Measurements from ENCODE around the gene TCEAL9. TPM values are rescaled to one million over a fixed set of nuclear protein-coding genes. Genes with fewer than 3 reads are reported as not detected.
"Not testable (repeated sequence)": the region's sequence is repeated elsewhere in the genome, so short reads cannot be mapped to it uniquely, and the experiment has no call there.

Gene TCEAL9
- total RNA-seq, 2 experiments from 2014 or later = 2.3 to 2.6 TPM

DNA sequence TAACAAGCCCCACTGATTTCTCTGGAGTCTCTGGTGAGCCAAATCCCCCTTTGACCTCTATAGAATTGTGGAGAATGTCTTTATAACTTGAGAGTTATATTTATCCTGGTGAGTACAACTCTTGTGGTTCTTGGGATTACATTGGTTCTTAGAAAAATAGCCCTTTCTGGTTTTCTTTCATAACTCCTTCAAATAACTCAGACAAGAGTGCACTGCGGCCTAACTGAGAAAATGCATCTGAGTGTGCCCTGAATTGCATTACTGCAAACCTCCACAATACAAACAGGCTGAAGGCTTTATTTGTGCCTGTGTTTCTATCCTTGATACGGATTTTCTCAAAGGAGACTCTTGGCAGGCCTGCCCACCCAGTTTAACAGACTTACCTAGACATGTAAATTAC lies 22.7 kb downstream of the TCEAL9 start:
- intact Hi-C loops (cut with micrococcal nuclease) = no loop called here
- DNase-seq = no peak
- Mint-ChIP-seq H3K27ac (no peak overlapping the region), H3K4me3 (no peak overlapping the region), H3K4me1 (ENCODE audit: low read depth) (peaks cover 5% of the 10 kb centered on the region), H3K27me3 (no peaks in the 10 kb centered on the region), H3K9me3 (no peaks in the 10 kb centered on the region), H3K36me3 (no peaks in the 10 kb centered on the region)
- ChIA-PET CTCF (no interaction called here), POLR2A (no interaction called here)

DNA sequence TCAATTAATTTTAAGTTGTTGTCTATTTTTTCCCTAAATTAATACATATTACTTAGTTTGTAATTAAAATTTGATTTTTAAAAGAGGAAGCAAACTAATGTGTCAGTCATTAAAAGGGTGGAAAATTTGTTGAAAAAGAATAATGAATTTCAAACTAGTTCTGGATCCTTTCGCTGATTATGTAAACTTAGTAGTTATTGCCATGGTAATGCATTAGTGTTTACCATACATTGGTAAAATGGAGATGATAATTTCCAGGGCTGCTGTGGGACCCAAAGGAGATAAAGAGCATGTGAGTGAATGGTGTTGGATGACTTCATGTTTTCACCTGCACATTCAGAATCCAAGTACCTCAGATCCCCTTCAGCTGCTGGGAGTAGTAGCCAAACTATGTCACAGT lies 26.6 kb downstream of the TCEAL9 start:
- Mint-ChIP-seq H3K4me3 (no peak overlapping the region), H3K4me1 (ENCODE audit: low read depth) (no peaks in the 10 kb centered on the region), H3K36me3 (no peaks in the 10 kb centered on the region), H3K27me3 (no peaks in the 10 kb centered on the region), H3K27ac (no peak overlapping the region), H3K9me3 (no peaks in the 10 kb centered on the region)
- intact Hi-C loops (cut with micrococcal nuclease) = no loop called here
- POLR2A ChIA-PET = no interaction called here
- no peak for DNase-seq
- CTCF ChIA-PET = no interaction called here

DNA sequence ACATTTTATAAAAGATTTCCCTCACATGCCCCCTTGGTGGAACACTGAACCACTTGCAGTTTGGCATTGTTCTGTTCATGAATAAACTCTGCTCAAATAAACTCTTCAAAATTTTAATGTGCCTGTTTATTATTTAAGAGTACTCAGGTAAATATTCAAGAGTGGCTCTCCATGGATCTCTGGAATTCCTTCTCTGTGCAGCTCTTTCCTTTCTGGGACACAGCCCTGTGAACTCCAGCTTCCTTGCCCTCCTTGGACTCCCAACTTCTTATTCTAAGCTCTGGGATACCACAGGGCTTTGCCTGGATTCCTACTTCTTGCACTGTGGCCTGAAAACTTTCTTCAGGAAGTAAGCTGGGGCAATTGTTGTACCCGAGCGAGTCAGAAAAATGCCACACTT lies 28.4 kb downstream of the TCEAL9 start:
- no peak for DNase-seq
- Mint-ChIP-seq H3K4me1 (ENCODE audit: low read depth) (no peaks in the 10 kb centered on the region), H3K36me3 (no peaks in the 10 kb centered on the region), H3K27me3 (peaks cover 3% of the 10 kb centered on the region), H3K27ac (no peak overlapping the region), H3K4me3 (no peak overlapping the region), H3K9me3 (no peaks in the 10 kb centered on the region)
- ChIA-PET CTCF (no interaction called here), POLR2A (no interaction called here)
- intact Hi-C loops (cut with micrococcal nuclease) = no loop called here

DNA sequence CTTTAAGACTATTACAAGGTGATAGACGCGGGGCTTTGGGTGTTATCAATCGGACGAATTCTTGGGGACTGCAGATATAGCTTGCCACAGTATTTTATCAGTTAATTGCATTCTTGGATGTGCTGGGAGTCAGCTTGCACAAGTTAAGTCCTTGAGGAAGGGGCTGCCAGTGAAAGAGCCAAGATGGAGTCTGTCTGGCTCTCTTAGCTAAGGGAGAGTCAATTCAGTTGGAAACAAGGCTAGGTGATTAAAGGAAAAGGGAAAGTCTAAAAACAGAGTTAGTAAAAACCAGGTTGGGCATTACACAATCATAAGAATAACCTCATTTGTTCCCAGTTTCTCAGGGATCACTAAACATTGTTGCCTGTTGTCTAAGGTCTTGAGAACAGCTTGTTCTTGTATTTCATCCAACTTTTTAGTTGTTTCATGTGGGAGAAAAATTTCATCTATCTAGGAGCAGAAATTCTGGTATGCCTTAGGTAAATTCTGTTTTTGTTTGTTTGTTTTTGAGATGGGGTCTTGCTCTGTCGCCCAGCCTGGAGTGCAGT lies 29.1 kb downstream of the TCEAL9 start:
- H3K27ac Mint-ChIP-seq; H3K9me3 Mint-ChIP-seq; POLR2A ChIA-PET; H3K4me1 Mint-ChIP-seq (ENCODE audit: low read depth); DNase-seq; CTCF ChIA-PET; H3K27me3 Mint-ChIP-seq; H3K36me3 Mint-ChIP-seq; intact Hi-C loops (cut with micrococcal nuclease); H3K4me3 Mint-ChIP-seq: not testable (repeated sequence)

DNA sequence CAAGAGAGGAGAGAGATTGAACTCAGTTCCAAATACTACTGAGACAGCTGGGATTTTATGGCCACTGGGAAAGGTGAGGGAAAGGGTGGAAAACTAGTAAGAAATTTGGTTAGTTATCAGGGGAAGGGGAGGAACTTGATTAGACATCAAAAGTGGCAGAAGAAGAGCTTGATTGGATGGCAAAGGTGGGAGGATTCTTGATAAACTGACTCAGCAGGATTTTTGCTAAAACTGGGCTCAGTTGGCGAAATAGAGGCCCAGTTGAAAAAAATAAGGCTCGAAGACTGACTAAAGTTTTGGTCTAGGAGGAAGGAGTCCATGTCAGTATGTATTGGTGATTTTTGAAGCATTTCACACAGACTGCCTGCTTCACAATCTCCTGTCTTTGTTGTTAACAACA lies 30.0 kb downstream of the TCEAL9 start:
- no peak overlapping the region for H3K27ac Mint-ChIP-seq
- CTCF ChIA-PET = no interaction called here
- H3K4me3 Mint-ChIP-seq = no peak overlapping the region
- DNase-seq = no peak
- POLR2A ChIA-PET = no interaction called here
- intact Hi-C loops (cut with micrococcal nuclease) = no loop called here
- no peaks in the 10 kb centered on the region for H3K9me3 Mint-ChIP-seq
- H3K4me1 Mint-ChIP-seq (ENCODE audit: low read depth) = no peaks in the 10 kb centered on the region
- H3K36me3 Mint-ChIP-seq = no peaks in the 10 kb centered on the region
- H3K27me3 Mint-ChIP-seq = peaks cover 6% of the 10 kb centered on the region

DNA sequence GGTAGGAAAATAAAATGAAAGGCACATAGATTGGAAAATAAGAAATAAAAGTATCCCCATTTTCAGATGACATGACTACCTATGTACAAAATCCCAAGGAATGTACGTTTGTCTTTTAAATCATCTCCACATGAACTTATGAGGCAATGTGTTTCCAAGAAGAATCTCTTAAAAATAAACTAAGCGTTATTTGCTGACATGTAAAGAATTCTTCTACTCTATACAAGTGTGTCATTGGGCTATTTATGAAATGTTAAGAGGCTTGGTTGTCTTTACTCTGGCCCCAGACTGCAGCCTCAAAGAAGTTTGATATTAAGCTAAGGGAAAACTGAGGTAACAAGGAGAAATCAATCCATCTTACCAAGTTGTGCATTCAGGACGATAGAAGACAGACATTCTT lies 37.2 kb downstream of the TCEAL9 start:
- DNase-seq = no peak
- Mint-ChIP-seq H3K36me3 (no peaks in the 10 kb centered on the region), H3K27me3 (peaks cover 6% of the 10 kb centered on the region), H3K4me1 (ENCODE audit: low read depth) (peaks cover 2% of the 10 kb centered on the region), H3K4me3 (no peak overlapping the region), H3K9me3 (no peaks in the 10 kb centered on the region), H3K27ac (no peak overlapping the region)
- ChIA-PET POLR2A (no interaction called here), CTCF (no interaction called here)
- intact Hi-C loops (cut with micrococcal nuclease) = no loop called here

DNA sequence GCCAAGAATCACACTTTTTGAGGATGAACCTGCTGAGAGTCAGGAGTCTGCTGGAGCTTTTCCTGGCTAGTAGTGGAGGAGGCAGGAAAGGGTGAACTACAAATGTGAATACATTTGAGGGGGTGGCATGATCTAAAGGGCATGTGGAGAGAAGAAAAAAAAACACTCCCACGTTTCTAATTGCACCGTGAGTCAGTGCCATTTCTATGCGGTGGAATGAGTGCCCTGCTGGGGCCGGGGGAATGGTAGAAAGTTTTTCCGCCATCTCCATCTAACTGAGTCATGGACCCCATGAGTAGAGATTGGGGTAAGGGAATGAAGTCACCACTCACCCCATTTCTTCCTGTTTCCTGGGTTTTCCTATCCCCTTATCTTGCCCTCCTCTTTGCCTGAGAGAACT lies 39.9 kb downstream of the TCEAL9 start:
- no peaks in the 10 kb centered on the region for H3K9me3 Mint-ChIP-seq
- no peak overlapping the region for H3K4me3 Mint-ChIP-seq
- intact Hi-C loops (cut with micrococcal nuclease) = no loop called here
- H3K4me1 Mint-ChIP-seq (ENCODE audit: low read depth) = peaks cover 2% of the 10 kb centered on the region
- H3K36me3 Mint-ChIP-seq = no peaks in the 10 kb centered on the region
- H3K27ac Mint-ChIP-seq = no peak overlapping the region
- POLR2A ChIA-PET = no interaction called here
- no peaks in the 10 kb centered on the region for H3K27me3 Mint-ChIP-seq
- DNase-seq = no peak
- CTCF ChIA-PET = no interaction called here

DNA sequence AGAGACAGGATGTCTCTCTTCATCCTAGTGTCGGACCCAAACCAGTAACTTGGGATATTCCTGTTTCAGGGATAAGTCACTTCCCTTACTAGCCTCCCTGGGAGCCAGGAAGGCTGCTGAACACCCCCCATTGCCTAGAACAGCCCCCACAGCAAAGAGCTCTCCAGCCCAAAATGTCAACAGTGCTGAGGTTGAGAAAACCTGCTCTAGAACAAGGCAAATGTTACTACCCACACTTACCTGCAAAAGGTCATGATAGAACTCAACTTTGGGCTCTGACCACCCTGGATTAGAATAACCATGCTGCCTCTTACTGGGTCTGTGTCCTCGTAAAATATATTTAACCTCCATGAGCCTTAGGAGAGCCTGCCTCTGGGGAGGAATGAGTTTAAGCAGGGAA lies 40.4 kb downstream of the TCEAL9 start:
- intact Hi-C loops (cut with micrococcal nuclease) = no loop called here

DNA sequence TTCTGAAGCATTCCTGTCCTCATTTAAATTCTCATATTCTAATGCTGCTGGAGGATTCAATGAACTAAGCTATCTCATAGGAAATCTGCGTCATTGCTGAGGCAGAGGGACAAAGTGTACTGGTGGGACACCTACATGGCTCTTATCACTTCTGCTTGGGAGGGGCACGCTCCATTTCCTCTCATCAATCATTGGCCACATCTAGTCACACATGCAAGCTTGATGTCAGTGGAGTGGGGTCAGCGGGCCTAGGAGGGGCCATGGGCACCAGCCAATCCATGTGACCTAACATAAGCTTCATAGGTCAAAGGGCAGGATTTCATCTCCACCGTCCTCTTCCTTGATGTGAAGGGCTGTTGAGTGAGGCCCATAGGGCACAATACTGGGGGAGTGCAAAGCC lies 41.4 kb downstream of the TCEAL9 start:
- intact Hi-C loops (cut with micrococcal nuclease) = no loop called here
- CTCF ChIA-PET = interaction anchor here (1.9 kb wide), 1 partner anchor 66 kb away, joined by 6 read pairs; no protein-coding TSS in a partner anchor
- H3K36me3 Mint-ChIP-seq = no peaks in the 10 kb centered on the region

More for the DNA sequence above, 40.4 kb downstream of the TCEAL9 start:
- H3K27ac Mint-ChIP-seq = no peak overlapping the region
- POLR2A ChIA-PET = no interaction called here
- no peaks in the 10 kb centered on the region for H3K27me3 Mint-ChIP-seq
- no peak for DNase-seq
- CTCF ChIA-PET = interaction anchor here (1.9 kb wide), 1 partner anchor 67 kb away, joined by 6 read pairs; no protein-coding TSS in a partner anchor
- no peaks in the 10 kb centered on the region for H3K36me3 Mint-ChIP-seq
- H3K9me3 Mint-ChIP-seq = no peaks in the 10 kb centered on the region
- H3K4me3 Mint-ChIP-seq = no peak overlapping the region
- peaks cover 2% of the 10 kb centered on the region for H3K4me1 Mint-ChIP-seq (ENCODE audit: low read depth)

DNA sequence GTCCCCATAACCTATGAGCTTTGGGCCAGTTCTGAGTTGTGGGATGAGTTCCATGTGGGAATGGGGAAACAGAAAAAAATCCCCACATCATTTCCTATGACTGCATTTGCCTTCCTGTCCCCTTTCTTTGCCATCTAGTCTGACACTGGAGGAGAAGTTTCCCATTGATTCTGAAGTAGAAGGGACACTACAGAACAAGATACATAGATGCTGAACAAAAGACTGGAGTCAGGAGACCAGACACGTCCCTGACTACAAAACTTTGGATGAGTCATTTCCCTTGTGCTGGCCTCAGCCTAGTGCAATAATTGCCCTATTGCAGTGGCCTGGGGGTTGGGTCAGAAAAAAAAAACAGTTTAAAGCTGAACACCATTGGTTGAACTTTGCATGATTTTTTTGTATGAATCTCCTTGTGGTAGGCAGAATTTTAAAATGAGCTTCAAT lies 42.1 kb downstream of the TCEAL9 start:
- CTCF ChIA-PET = interaction anchor here (1.9 kb wide), 1 partner anchor 65 kb away, joined by 6 read pairs; no protein-coding TSS in a partner anchor
- no peak overlapping the region for H3K4me3 Mint-ChIP-seq
- no peaks in the 10 kb centered on the region for H3K36me3 Mint-ChIP-seq
- no peak overlapping the region for H3K27ac Mint-ChIP-seq
- intact Hi-C loops (cut with micrococcal nuclease) = no loop called here
- POLR2A ChIA-PET = interaction anchor here (0.7 kb wide), 1 partner anchor 67 kb away, joined by 5 read pairs; no protein-coding TSS in a partner anchor
- DNase-seq = no peak
- no peaks in the 10 kb centered on the region for H3K27me3 Mint-ChIP-seq
- H3K4me1 Mint-ChIP-seq (ENCODE audit: low read depth) = peaks cover 2% of the 10 kb centered on the region
- no peaks in the 10 kb centered on the region for H3K9me3 Mint-ChIP-seq

More for the DNA sequence above, 41.4 kb downstream of the TCEAL9 start:
- POLR2A ChIA-PET = no interaction called here
- Mint-ChIP-seq H3K9me3 (no peaks in the 10 kb centered on the region), H3K4me3 (no peak overlapping the region), H3K27me3 (no peaks in the 10 kb centered on the region), H3K4me1 (ENCODE audit: low read depth) (peaks cover 2% of the 10 kb centered on the region), H3K27ac (no peak overlapping the region)
- no peak for DNase-seq

DNA sequence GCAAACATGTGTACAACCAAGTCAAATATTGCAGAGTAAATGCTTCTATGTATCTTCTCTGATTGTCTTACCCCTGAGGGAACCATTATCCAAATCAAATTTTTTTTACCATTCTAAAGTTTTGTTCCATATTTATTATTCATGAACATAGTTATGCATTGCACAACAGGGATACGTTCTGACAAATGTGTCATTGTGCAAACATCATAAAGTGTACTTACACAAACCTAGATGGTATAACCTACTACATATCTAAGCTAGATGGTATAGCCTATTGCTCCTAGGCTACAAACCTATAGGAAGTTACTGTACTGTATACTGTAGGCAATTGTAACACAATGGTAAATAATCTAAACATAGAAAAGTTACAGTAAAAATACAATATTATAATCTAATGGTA lies 43.4 kb downstream of the TCEAL9 start:
- Mint-ChIP-seq H3K36me3 (no peaks in the 10 kb centered on the region), H3K4me1 (ENCODE audit: low read depth) (peaks cover 6% of the 10 kb centered on the region), H3K4me3 (no peak overlapping the region), H3K27ac (no peak overlapping the region), H3K27me3 (no peaks in the 10 kb centered on the region), H3K9me3 (no peaks in the 10 kb centered on the region)
- intact Hi-C loops (cut with micrococcal nuclease) = no loop called here
- POLR2A ChIA-PET = no interaction called here
- DNase-seq = no peak
- CTCF ChIA-PET = no interaction called here

DNA sequence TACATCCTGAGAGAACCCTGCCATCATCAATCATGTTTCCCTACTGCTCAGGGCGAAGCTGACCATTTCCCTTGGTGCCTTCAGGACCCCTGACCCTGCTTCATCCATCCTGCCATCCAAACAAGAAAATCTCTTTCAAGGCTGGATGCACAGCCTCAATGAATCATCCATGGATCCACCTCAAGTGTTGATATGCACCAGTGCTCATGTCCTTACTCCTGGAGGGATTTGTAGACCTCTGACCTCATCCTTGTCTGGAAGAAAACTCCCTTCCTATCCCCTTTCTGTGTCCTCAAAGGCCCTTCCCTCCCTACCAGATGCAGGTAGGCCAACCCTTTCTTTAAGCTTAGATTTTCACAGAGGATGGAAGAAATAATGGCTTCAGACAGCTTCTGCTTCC lies 44.6 kb downstream of the TCEAL9 start:
- intact Hi-C loops (cut with micrococcal nuclease) = no loop called here
- Mint-ChIP-seq H3K4me1 (ENCODE audit: low read depth) (peaks cover 9% of the 10 kb centered on the region), H3K36me3 (no peaks in the 10 kb centered on the region), H3K9me3 (no peaks in the 10 kb centered on the region), H3K4me3 (no peak overlapping the region), H3K27me3 (no peaks in the 10 kb centered on the region), H3K27ac (no peak overlapping the region)
- ChIA-PET CTCF (no interaction called here), POLR2A (no interaction called here)
- no peak for DNase-seq

DNA sequence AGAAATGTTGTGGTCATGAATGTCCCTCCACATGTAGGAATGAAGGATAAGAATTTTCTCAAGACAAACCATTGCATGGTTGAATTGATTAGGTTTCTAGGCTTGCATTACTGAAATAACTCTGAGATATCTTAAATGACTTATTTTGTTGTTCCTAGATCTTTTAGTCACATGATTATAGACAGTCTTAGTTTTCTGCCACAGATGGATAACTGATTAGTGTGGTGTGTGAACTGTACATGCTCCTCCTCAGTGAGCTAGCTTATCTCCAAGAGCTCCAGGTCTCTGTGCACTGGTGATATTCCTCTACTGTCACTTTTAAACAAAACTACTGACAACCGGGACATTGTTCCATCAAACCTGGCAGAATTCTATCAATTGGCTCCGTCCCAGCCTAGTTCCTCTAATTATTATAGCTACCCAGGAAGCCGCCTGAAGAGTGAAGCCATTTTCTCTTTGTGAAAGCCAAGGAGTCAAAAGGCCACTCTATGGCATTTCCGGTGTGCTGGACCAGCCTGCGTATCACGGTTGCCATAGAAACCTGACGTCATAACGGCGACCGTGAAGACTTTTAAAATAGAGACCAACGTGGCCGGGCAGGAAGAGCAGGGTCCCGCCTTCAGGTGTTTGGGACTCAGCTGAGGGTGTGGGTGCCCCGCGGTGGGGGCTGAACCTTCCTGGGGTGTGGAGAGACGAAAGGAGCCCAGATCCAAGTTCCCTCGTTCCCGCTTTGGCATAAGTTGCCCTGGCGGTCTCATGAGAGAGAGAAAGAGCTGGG lies 48.1 kb downstream of the TCEAL9 start:
- Mint-ChIP-seq H3K9me3 (no peaks in the 10 kb centered on the region), H3K4me3 (peak overlapping the region; percentile 80), H3K4me1 (ENCODE audit: low read depth) (peaks cover 7% of the 10 kb centered on the region), H3K27me3 (no peaks in the 10 kb centered on the region), H3K36me3 (peaks cover under 1% of the 10 kb centered on the region), H3K27ac (no peak overlapping the region)
- intact Hi-C loops (cut with micrococcal nuclease) = no loop called here
- POLR2A ChIA-PET = no interaction called here
- peak; percentile 75 for DNase-seq
- CTCF ChIA-PET = no interaction called here

Measured in activated CD4-positive, alpha-beta memory T cell treated with anti-CD3 and anti-CD28 coated beads for 36 hours (primary cell).